B cell (primary cell): ENCODE results near the gene TNFRSF25. TPM values are rescaled to one million over a fixed set of nuclear protein-coding genes. Genes with fewer than 3 reads are reported as not detected.
"Not testable (repeated sequence)": the region's sequence is repeated elsewhere in the genome, so short reads cannot be mapped to it uniquely, and the experiment has no call there.

Experiments used
- ATAC-seq: fragments of 200-7000 bp; cut with Tn5 transposase; one replicate; pipeline ENCODE4 v1.10.0; 2021; ENCODE audit warnings: low read depth, mild to moderate bottlenecking, moderate number of reproducible peaks, moderate library complexity
- CTCF ChIA-PET: fragments of 350-600 bp; sonication (Branson Sonifier 250); formaldehyde crosslinking; loops from one replicate; lab custom pipeline; 2021; ENCODE audit warnings: antibody characterized with exemption, inconsistent platforms; lab: Charles Lee
- POLR2A ChIA-PET: fragments of 350-600 bp; sonication (Branson Sonifier 250); formaldehyde crosslinking; loops from one replicate; lab custom pipeline; 2021; ENCODE audit warnings: antibody characterized with exemption; lab: Charles Lee
- DNase-seq: peaks from one replicate; pipeline ENCODE4 v3.0.0; 2013
- H2AFZ ChIP-seq: 2 replicates; pipeline ENCODE4 v1.6.1; 2012; ENCODE audit warnings: mild to moderate bottlenecking, low read depth, low read length; ENCODE audit not compliant: insufficient read depth, poor library complexity, severe bottlenecking
- H3K27ac ChIP-seq, 2 donors: 1 replicate in 1 of 2; 2 replicates in 1 of 2; pipeline ENCODE4 v1.5.1; 2012 to 2013; ENCODE audit warnings: low read length in 2 of 2, mild to moderate bottlenecking in 2 of 2, moderate library complexity in 1 of 2
- H3K27me3 ChIP-seq, 4 experiments: fragments of 200-600 bp in 1 of 4; sonication (generic) in 1 of 4; replicated peaks in 1 of 4; 1 replicate in 2 of 4; 2 replicates in 2 of 4; pipeline versions ENCODE4 v1.6.1 to v1.7.0; 2013 to 2016; ENCODE audit warnings: low read length in 3 of 4, mild to moderate bottlenecking in 2 of 4, mixed read lengths in 1 of 4, moderate library complexity in 1 of 4; ENCODE audit not compliant: insufficient read depth in 4 of 4, control insufficient read depth in 3 of 4; ENCODE audit errors: control extremely low read depth in 1 of 4
- H3K36me3 ChIP-seq, 2 experiments: replicated peaks in 1 of 2; 1 replicate in 1 of 2; 2 replicates in 1 of 2; pipeline versions ENCODE4 v1.6.1 to v1.7.1; 2013; ENCODE audit warnings: low read length in 1 of 2; ENCODE audit not compliant: insufficient read depth in 2 of 2, control insufficient read depth in 1 of 2; ENCODE audit errors: control extremely low read depth in 1 of 2, extremely low read depth in 1 of 2
- H3K4me1 ChIP-seq, 2 donors: fragments of 200-600 bp in 1 of 2; sonication (generic) in 1 of 2; 1 replicate in 1 of 2; 2 replicates in 1 of 2; pipeline versions ENCODE4 v1.5.1 to v1.6.1; 2013 to 2017; ENCODE audit warnings: low read length in 2 of 2; ENCODE audit not compliant: control insufficient read depth in 2 of 2, insufficient read depth in 2 of 2
- H3K4me2 ChIP-seq: replicated peaks from 2 replicates; pipeline ENCODE3; 2012; ENCODE audit warnings: mild to moderate bottlenecking, low read depth, low read length; ENCODE audit not compliant: poor library complexity, severe bottlenecking
- H3K4me3 ChIP-seq, 5 experiments: fragments of 200-600 bp in 1 of 5; sonication (generic) in 1 of 5; 1 replicate in 3 of 5; 2 replicates in 2 of 5; pipeline versions ENCODE4 v1.5.1 to v1.7.0; 2011 to 2016; ENCODE audit warnings: low read length in 4 of 5, mild to moderate bottlenecking in 4 of 5, low read depth in 2 of 5, control low read depth in 1 of 5, moderate library complexity in 1 of 5; ENCODE audit not compliant: insufficient read depth in 1 of 5; ENCODE audit errors: control extremely low read depth in 1 of 5, extremely low read depth in 1 of 5
- H3K79me2 ChIP-seq: fragments of 200-600 bp; sonication (generic); one replicate; pipeline ENCODE4 v1.6.0; 2016; ENCODE audit warnings: low read length; ENCODE audit not compliant: control insufficient read depth, insufficient read depth
- H3K9ac ChIP-seq: fragments of 200-600 bp; sonication (generic); 2 replicates; pipeline ENCODE4 v1.6.1; 2017; ENCODE audit warnings: mild to moderate bottlenecking, low read length, moderate library complexity
- H3K9me3 ChIP-seq, 3 donors: one replicate each; pipeline versions ENCODE4 v1.6.1 to v1.7.1; 2013; ENCODE audit warnings: low read length in 2 of 3; ENCODE audit not compliant: control insufficient read depth in 2 of 3, insufficient read depth in 1 of 3; ENCODE audit errors: control extremely low read depth in 1 of 3
- H4K20me1 ChIP-seq: 2 replicates; pipeline ENCODE4 v1.6.0; 2012; ENCODE audit warnings: mild to moderate bottlenecking, low read length; ENCODE audit not compliant: insufficient read depth, control insufficient read depth, poor library complexity, severe bottlenecking
- H3K27ac Mint-ChIP-seq: one replicate; pipeline ENCODE4 v1.8.0; 2021; ENCODE audit warnings: mixed read lengths
- H3K27me3 Mint-ChIP-seq: one replicate; pipeline ENCODE4 v1.8.0; 2021; ENCODE audit warnings: mixed read lengths
- H3K4me1 Mint-ChIP-seq: one replicate; pipeline ENCODE4 v1.8.0; 2021; ENCODE audit warnings: mixed read lengths
- H3K4me3 Mint-ChIP-seq: one replicate; pipeline ENCODE4 v1.8.0; 2021; ENCODE audit warnings: mixed read lengths
- H3K9me3 Mint-ChIP-seq: one replicate; pipeline ENCODE4 v1.8.0; 2022; ENCODE audit warnings: mixed read lengths; ENCODE audit not compliant: insufficient read depth
- EZH2 ChIP-seq: IDR thresholded peaks from 2 replicates; pipeline ENCODE4 v1.6.1; 2012; ENCODE audit warnings: borderline replicate concordance, low read depth, mild to moderate bottlenecking, moderate library complexity, low read length; ENCODE audit not compliant: insufficient read depth, poor library complexity, severe bottlenecking
- WGBS: methylation state at CpG from one replicate; pipeline ENCODE4 v1.1.5; 2013; ENCODE audit warnings: missing lambda C conversion rate; ENCODE audit not compliant: insufficient coverage; 5-methylcytosine and 5-hydroxymethylcytosine counted together
- intact Hi-C: fragments of 100-400 bp; cut with micrococcal nuclease; formaldehyde crosslinking; loops from one replicate; pipeline ENCODE4 v1.10.0; 2022
- polyA plus RNA-seq: library from polyadenylated mRNA; depleted of rRNA; stranded (reverse); fragments of >200 nt; gene quantifications from 2 replicates; pipeline ENCODE4 v1.2.3, GENCODE V29; 2012
- total RNA-seq, 2 donors: library from RNA; stranded (reverse); fragments of 120-200 nt in 1 of 2; gene quantifications; 1 replicate in 1 of 2; 2 replicates in 1 of 2; pipeline versions ENCODE4 v1.2.3 to v1.2.4, GENCODE V29; 2013 to 2022
- TF ChIP-seq, protein P1 (sequence below): fragments of 200-600 bp; IDR thresholded peaks from one replicate; pipeline ENCODE4 v1.8.0; 2022; ENCODE audit warnings: antibody characterized with exemption, mild to moderate bottlenecking

The TNFRSF25 gene
- total and polyA plus RNA-seq, 2 donors (not counting 1 experiment from before 2014, with no cell fraction given) = 2.6 to 7.1 TPM

DNA sequence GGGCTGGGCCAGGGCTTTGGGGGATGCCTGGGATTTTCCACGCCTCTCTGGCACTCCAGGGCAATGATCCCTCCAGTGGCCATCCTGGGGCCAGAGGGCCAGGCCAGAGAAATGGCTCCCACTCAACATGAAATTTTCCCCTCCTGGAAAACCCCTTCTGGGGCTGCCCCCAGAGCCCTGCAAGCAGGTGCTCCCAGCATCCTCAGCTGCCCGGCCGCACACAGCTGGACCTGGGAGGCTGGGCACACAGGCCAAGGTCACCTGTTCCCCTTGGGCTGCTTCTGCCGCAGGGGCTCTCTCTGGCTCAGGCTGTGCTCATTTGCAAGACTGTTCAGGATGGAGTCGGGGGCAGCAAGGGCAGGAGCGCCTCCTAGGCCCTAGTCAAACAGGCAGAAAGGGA lies 37.5 kb downstream of the TNFRSF25 start:
- ATAC-seq, H4K20me1 ChIP-seq, POLR2A ChIA-PET, H3K27ac ChIP-seq, H3K9me3 Mint-ChIP-seq, H3K36me3 ChIP-seq, H3K4me2 ChIP-seq, DNase-seq, H3K9ac ChIP-seq, H3K79me2 ChIP-seq, H3K4me3 Mint-ChIP-seq, H3K4me3 ChIP-seq, H2AFZ ChIP-seq, intact Hi-C loops, H3K27ac Mint-ChIP-seq, CTCF ChIA-PET, H3K4me1 Mint-ChIP-seq: not testable (repeated sequence)
- peaks cover 15 to 20% of the 10 kb centered on the region in 2 donors for H3K4me1 ChIP-seq
- H3K27me3 ChIP-seq = peaks cover 0 to 41% (median 15%) of the 10 kb centered on the region in 4 experiments
- H3K27me3 Mint-ChIP-seq = peaks cover 32% of the 10 kb centered on the region
- WGBS = 63% methylated on average over 6 of the region's 6 CpGs
- H3K9me3 ChIP-seq = peaks cover 0 to 12% (median 0%) of the 10 kb centered on the region in 3 donors

- no peak for DNase-seq
- Histone ChIP-seq H4K20me1 (no peaks in the 10 kb centered on the region), H3K9ac (no peak overlapping the region), H3K4me3 (no peak overlapping the region), H3K36me3 (no peaks in the 10 kb centered on the region), H2AFZ (no peak overlapping the region), H3K27ac (no peak overlapping the region), H3K9me3 (peaks cover 0 to 12% (median 0%) of the 10 kb centered on the region in 3 donors), H3K27me3 (peaks cover 0 to 48% (median 18%) of the 10 kb centered on the region in 4 experiments), H3K4me2 (no peak overlapping the region), H3K4me1 (peaks cover 19 to 24% of the 10 kb centered on the region in 2 donors), H3K79me2 (no peaks in the 10 kb centered on the region)
- ChIA-PET CTCF (no interaction called here), POLR2A (no interaction called here)
- H3K4me1 Mint-ChIP-seq = peaks cover 11% of the 10 kb centered on the region
- intact Hi-C loops = no loop called here
- peaks cover 37% of the 10 kb centered on the region for H3K27me3 Mint-ChIP-seq
- H3K27ac Mint-ChIP-seq = no peak overlapping the region
- no peaks in the 10 kb centered on the region for H3K9me3 Mint-ChIP-seq
- no peak for ATAC-seq
- TF ChIP-seq EZH2 = no peak
- TF ChIP-seq, protein P1, sequence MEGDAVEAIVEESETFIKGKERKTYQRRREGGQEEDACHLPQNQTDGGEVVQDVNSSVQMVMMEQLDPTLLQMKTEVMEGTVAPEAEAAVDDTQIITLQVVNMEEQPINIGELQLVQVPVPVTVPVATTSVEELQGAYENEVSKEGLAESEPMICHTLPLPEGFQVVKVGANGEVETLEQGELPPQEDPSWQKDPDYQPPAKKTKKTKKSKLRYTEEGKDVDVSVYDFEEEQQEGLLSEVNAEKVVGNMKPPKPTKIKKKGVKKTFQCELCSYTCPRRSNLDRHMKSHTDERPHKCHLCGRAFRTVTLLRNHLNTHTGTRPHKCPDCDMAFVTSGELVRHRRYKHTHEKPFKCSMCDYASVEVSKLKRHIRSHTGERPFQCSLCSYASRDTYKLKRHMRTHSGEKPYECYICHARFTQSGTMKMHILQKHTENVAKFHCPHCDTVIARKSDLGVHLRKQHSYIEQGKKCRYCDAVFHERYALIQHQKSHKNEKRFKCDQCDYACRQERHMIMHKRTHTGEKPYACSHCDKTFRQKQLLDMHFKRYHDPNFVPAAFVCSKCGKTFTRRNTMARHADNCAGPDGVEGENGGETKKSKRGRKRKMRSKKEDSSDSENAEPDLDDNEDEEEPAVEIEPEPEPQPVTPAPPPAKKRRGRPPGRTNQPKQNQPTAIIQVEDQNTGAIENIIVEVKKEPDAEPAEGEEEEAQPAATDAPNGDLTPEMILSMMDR = no peak
- 88% methylated on average over 21 of the region's 26 CpGs for WGBS
- H3K4me3 Mint-ChIP-seq = no peak overlapping the region
Observed at GRCh38 chr1:6427441-6428390, 38.3 kb downstream of the TNFRSF25 start.
